Thyroid gland (tissue), 4 donors: ENCODE results near the gene PPP1R36.

Source experiments
- CTCF ChIP-seq, 6 experiments: fragments of 200-600 bp in 3 of 6; fragments of 450-650 bp in 3 of 6; sonication (generic) in 3 of 6; IDR thresholded peaks; one replicate each; pipeline ENCODE4 v1.5.1; 2016 to 2019; ENCODE audit warnings: antibody characterized with exemption in 6 of 6, mild to moderate bottlenecking in 2 of 6, inconsistent platforms in 1 of 6, moderate library complexity in 1 of 6
- POLR2A ChIP-seq, 2 donors: fragments of 450-650 bp; IDR thresholded peaks; one replicate each; pipeline ENCODE4 v1.6.1; 2017; ENCODE audit warnings: antibody characterized with exemption in 2 of 2, mild to moderate bottlenecking in 2 of 2, moderate library complexity in 1 of 2

GRCh38 chr14:64604001-64604400, 54.2 kb downstream of the PPP1R36 start:
- TF ChIP-seq POLR2A (IDR thresholded peaks at IDR 0.05) (no peak), CTCF (IDR thresholded peaks at IDR 0.05) (no peak)
